Bronchial epithelial cell (primary cell): ENCODE results near the gene FOSB. TPM values are rescaled to one million over a fixed set of nuclear protein-coding genes. Genes with fewer than 3 reads are reported as not detected.
A peak's percentile ranks its signal among the peaks of the same experiment; 100 is the strongest.

Experiments
- DNase-seq: peaks from one replicate; pipeline ENCODE4 v3.0.0-alpha.2; 2010; ENCODE audit warnings: low read depth
- FAIRE-seq: peaks from 2 replicates; lab custom pipeline; 2011; peaks lifted over from hg19 to GRCh38; lab: Jason Lieb, UNC
- H3K27me3 ChIP-seq: 2 replicates; pipeline ENCODE4 v1.5.1; 2011; ENCODE audit warnings: low read length; ENCODE audit not compliant: control insufficient read depth, insufficient read depth
- H3K36me3 ChIP-seq: 2 replicates; pipeline ENCODE4 v1.5.1; 2011; ENCODE audit warnings: low read length; ENCODE audit not compliant: control insufficient read depth, insufficient read depth
- H3K4me3 ChIP-seq: 2 replicates; pipeline ENCODE4 v1.5.1; 2011; ENCODE audit warnings: mild to moderate bottlenecking, low read depth, low read length, control low read depth
- total RNA-seq: library from RNA; depleted of rRNA; stranded (reverse); fragments of >200 nt; gene quantifications from 2 replicates; pipeline ENCODE4 v1.2.1, GENCODE V29; 2014
- TF ChIP-seq, protein P1 (sequence below): IDR thresholded peaks from 2 replicates; pipeline ENCODE4 v1.5.1; 2011; ENCODE audit warnings: mild to moderate bottlenecking, moderate library complexity, low read length, control low read depth, inconsistent platforms; ENCODE audit not compliant: insufficient read depth, severe bottlenecking

FOSB gene
- total RNA-seq, 1 donor from 2014 or later: 4.2 TPM

DNA sequence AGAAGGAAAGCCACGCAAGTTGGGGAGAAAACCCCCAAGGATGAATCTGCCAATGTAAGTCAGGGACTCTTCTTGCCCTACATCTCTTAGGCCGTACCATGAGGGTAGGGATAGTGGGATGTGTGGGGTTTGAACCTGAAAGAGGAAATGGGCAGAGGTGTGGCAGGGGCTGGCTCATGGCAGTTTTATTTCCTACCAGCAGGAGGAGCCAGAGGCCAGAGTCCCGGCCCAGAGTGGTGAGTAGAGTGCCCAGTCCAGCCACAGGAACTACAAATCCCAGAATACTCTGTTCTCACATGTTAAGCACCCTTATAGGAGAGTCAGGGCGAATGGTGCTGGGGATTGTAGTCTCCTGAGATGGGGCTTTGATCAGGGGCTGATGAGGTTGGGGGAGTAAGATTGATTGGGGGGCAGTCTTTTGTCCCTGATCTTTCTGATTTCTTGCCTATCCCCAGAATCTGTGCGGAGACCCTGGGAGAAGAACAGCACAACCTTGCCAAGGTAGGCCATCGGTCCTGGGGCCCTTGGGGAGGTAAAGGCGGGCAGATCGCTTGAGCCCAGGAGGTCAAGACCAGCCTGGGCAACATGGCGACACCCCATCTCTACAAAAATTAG, 56.0 kb downstream of the FOSB start:
- no peak overlapping the region for H3K4me3 ChIP-seq
- no peaks in the 10 kb centered on the region for H3K27me3 ChIP-seq
- FAIRE-seq (peak; percentile 80), DNase-seq (peak; percentile 70)
- H3K36me3 ChIP-seq: peaks cover 28% of the 10 kb centered on the region
- TF ChIP-seq, protein P1, sequence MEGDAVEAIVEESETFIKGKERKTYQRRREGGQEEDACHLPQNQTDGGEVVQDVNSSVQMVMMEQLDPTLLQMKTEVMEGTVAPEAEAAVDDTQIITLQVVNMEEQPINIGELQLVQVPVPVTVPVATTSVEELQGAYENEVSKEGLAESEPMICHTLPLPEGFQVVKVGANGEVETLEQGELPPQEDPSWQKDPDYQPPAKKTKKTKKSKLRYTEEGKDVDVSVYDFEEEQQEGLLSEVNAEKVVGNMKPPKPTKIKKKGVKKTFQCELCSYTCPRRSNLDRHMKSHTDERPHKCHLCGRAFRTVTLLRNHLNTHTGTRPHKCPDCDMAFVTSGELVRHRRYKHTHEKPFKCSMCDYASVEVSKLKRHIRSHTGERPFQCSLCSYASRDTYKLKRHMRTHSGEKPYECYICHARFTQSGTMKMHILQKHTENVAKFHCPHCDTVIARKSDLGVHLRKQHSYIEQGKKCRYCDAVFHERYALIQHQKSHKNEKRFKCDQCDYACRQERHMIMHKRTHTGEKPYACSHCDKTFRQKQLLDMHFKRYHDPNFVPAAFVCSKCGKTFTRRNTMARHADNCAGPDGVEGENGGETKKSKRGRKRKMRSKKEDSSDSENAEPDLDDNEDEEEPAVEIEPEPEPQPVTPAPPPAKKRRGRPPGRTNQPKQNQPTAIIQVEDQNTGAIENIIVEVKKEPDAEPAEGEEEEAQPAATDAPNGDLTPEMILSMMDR: peak; percentile 81

DNA sequence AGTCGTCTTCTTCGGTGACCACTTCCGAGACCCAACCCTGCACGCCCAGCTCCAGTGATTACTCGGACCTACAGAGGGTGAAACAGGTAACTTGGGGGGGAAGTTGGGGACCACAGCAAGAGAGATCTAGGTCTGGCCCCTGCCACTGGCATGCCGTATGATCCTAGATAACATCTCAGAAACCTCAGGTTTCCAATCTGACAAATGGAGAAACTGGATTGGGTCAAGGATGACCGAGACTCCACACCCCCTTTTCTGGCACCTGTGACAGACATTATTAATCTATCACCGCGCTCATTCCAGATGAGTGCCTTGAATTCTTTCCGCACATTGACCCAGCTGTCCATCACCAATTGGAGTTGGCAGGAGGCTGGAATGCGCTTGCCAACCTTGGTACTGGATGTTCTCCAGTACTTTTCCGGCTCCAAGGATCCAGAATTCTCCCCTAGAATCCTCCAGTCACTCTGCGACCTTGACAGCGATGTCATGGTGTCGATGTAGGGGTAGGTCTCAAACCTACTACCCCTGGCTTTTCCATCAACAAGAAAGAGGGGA, 56.9 kb downstream of the FOSB start:
- FAIRE-seq: no peak
- H3K4me3 ChIP-seq: no peak overlapping the region
- TF ChIP-seq, protein P1: no peak
- no peak for DNase-seq
- H3K27me3 ChIP-seq: no peaks in the 10 kb centered on the region
- H3K36me3 ChIP-seq: peaks cover 28% of the 10 kb centered on the region

Other genes starting within 250 kb of the FOSB start
- not detected in 2 replicates for gene EXOC3L2, start 222.6 kb upstream of the FOSB start, total RNA-seq
- 10.8 and 14.8 TPM in 2 replicates for gene MARK4, start 216.7 kb upstream of the FOSB start, total RNA-seq
- under 0.01 TPM in 1 of 2 replicates, not detected in the other for gene CKM, start 145.1 kb upstream of the FOSB start, total RNA-seq
- 83.5 and 99.5 TPM in 2 replicates for gene KLC3, start 127.2 kb upstream of the FOSB start, total RNA-seq
- 3.9 and 4.6 TPM in 2 replicates for gene ERCC2, start 97.4 kb upstream of the FOSB start, total RNA-seq
- 16.6 and 31.2 TPM in 2 replicates for gene PPP1R13L, start 62.9 kb upstream of the FOSB start, total RNA-seq
- 8.8 and 16.8 TPM in 2 replicates for gene POLR1G, start 61.4 kb upstream of the FOSB start, total RNA-seq
- gene ERCC1, start 44.1 kb upstream of the FOSB start, total RNA-seq: 65.0 and 78.5 TPM in 2 replicates
- 2.1 and 2.9 TPM in 2 replicates for gene RTN2, start 29.1 kb downstream of the FOSB start, total RNA-seq
- gene PPM1N, start 30.4 kb downstream of the FOSB start, total RNA-seq: 1.4 and 1.6 TPM in 2 replicates
- gene VASP, start 39.5 kb downstream of the FOSB start, total RNA-seq: 59.0 and 86.0 TPM in 2 replicates
- 5.3 and 7.0 TPM in 2 replicates for gene OPA3, start 116.8 kb downstream of the FOSB start, total RNA-seq
- gene GPR4, start 134.2 kb downstream of the FOSB start, total RNA-seq: not detected in 2 replicates
- gene EML2, start 171.4 kb downstream of the FOSB start, total RNA-seq: 144 and 153 TPM in 2 replicates
- 0.38 and 0.53 TPM in 2 replicates for gene GIPR, start 200.2 kb downstream of the FOSB start, total RNA-seq
- gene SNRPD2, start 224.0 kb downstream of the FOSB start, total RNA-seq: 429 and 572 TPM in 2 replicates
- 7.7 and 11.6 TPM in 2 replicates for gene QPCTL, start 224.7 kb downstream of the FOSB start, total RNA-seq